Coronary artery (tissue), 2 donors: ENCODE results near the gene CLEC16A.

Experiments
- DNase-seq: peaks from one replicate; pipeline ENCODE4 v3.0.0-alpha.2; 2017; ENCODE audit warnings: low spot score
- H3K27ac ChIP-seq, 2 donors: fragments of 200-600 bp; sonication (generic); one replicate each; pipeline ENCODE4 v1.5.1; 2016 to 2019
- H3K4me3 ChIP-seq: fragments of 200-600 bp; sonication (generic); 2 replicates; pipeline ENCODE4 v1.5.1; 2016; ENCODE audit warnings: mild to moderate bottlenecking, moderate library complexity
- TF ChIP-seq, protein P1 (sequence below): fragments of 200-600 bp; sonication (generic); IDR thresholded peaks from one replicate; pipeline ENCODE4 v1.5.1; 2019; ENCODE audit warnings: antibody characterized with exemption

The CLEC16A gene

DNA sequence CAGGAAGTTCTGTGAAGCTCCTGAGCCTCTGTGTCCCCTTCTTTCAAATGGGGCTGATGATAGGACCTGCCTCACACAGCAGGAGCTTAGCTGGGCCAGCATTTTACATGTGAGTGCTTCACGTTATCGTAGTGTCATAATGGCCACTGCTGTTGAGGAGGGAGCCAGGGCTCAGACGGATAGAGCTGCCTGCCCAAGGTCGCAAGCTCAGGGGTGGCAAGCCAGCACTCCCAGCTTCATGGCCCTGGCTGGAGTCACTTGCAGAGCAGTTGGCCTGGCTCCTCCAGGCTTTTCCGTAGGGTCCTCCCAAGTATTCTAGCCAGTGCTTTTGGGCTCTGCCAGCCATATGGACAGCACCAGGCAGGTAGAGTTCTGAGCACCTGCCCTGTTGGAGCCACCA lies 196.5 kb downstream of the CLEC16A start:
- Histone ChIP-seq H3K27ac (no peak overlapping the region), H3K4me3 (no peak overlapping the region)
- TF ChIP-seq, protein P1, sequence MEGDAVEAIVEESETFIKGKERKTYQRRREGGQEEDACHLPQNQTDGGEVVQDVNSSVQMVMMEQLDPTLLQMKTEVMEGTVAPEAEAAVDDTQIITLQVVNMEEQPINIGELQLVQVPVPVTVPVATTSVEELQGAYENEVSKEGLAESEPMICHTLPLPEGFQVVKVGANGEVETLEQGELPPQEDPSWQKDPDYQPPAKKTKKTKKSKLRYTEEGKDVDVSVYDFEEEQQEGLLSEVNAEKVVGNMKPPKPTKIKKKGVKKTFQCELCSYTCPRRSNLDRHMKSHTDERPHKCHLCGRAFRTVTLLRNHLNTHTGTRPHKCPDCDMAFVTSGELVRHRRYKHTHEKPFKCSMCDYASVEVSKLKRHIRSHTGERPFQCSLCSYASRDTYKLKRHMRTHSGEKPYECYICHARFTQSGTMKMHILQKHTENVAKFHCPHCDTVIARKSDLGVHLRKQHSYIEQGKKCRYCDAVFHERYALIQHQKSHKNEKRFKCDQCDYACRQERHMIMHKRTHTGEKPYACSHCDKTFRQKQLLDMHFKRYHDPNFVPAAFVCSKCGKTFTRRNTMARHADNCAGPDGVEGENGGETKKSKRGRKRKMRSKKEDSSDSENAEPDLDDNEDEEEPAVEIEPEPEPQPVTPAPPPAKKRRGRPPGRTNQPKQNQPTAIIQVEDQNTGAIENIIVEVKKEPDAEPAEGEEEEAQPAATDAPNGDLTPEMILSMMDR: no peak
- DNase-seq: no peak

DNA sequence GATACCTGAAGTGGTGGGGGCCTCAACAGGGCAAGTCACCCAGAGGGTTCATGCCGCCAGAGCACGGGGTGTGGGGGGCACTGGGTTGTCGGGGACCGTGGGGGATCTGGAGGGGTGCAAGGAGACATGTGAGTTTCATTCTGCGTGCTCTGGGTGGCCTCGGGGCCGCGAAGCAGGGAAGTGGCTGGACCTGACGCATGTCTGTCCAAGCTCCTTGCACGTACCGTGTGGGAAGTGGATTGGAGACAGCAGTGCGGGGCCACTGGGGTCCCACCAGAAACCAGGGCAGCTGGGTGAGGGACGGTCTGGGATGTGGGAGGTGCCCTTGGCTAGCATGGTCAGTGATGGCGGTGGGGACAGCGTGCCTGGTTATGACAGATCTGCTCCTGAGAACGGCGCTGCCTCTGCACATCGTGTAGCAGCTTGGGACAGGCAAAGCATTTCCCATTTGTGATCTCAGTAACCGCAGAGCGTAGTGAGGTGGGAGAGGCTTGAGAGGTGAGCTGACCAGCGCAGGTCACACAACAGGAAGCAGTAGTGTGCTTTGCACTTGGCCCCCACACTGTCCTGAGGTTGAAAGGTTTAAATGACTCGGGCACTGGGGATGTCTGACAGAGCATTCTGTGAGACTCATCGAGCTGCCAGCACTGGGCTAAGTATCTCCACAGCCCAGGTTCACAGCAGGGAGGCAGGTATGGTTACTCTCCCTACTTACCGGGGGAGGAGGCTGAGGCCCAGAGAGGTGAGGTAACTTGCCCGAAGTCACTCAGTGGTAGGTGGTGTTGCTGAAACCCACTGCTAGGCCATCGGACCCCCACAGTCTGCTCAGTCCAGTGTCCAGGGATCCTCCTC lies 197.3 kb downstream of the CLEC16A start:
- Histone ChIP-seq H3K4me3 (no peak overlapping the region), H3K27ac (no peak overlapping the region)
- TF ChIP-seq, protein P1: no peak
- no peak for DNase-seq

DNA sequence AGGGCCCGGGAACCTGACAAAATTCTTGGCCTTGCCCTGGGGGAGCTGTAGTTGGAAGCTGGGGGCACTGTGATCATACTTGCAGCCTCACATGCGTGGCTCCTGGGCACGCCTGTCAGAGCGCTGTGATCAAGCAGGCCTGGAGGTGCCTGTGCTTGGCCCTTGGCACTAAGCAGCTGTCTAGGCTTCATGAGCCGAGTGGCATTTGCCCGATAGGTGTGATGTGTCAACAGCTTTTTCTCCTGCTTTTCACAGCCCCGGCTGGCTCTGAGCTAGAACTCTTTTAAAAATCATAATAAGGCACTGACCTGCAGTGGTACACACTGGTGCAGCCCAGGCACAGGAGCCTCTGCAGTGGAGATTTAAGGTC lies 197.9 kb downstream of the CLEC16A start:
- no peak overlapping the region for H3K4me3 ChIP-seq
- H3K27ac ChIP-seq: no peak overlapping the region
- no peak for DNase-seq
- TF ChIP-seq, protein P1: no peak

DNA sequence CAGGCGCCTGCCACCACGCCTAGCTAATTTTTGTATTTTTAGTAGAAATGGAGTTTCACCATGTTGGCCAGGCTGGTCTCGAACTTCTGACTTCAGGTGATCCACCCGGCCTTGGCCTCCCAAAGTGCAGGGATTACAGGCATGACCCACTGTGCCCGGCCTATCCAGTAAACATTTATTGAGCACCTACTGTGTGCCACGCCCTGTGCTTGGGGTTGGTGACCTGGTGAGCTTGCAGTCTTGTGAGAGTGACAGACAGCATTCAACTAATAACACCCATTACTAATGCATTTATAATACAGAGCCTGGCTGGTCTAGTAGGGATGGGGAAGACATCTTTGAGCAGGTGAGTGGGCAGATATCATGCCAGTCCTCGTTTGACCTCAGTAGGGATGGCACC lies 198.6 kb downstream of the CLEC16A start:
- DNase-seq: no peak
- TF ChIP-seq, protein P1: no peak
- Histone ChIP-seq H3K4me3 (no peak overlapping the region), H3K27ac (no peak overlapping the region)

DNA sequence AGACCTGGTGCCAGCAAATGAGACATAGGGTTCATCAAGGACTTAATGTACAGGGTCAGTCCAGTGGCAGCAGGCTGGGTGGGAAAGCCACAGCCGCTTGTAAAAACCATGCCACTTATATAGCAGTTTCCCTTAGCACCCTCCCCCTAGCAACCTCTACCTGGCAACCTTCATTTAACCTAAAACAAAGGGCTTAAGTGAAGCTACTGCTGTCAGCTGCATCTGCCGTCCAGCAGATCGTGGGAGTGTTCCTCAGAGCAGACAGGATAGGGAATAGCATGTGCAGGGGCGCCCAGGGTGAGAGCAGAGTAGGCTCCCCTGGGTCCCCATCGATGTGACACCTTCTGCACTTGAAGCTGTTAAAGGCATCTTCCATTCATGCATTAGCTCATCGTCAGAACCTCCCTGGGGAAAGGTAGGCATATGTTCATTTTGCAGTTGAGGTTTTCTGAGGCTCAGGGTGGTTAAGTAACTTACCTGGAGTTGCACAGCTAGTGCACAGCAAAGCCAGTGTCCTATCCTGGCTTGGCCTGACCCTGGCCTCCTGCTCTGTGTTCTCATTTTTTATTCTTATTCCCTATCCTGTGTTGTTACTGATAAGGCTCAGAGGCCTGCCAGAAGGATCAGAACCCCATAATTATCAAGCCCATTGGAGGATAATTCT lies 199.1 kb downstream of the CLEC16A start:
- no peak overlapping the region for H3K4me3 ChIP-seq
- no peak for DNase-seq
- no peak overlapping the region for H3K27ac ChIP-seq
- TF ChIP-seq, protein P1: no peak

DNA sequence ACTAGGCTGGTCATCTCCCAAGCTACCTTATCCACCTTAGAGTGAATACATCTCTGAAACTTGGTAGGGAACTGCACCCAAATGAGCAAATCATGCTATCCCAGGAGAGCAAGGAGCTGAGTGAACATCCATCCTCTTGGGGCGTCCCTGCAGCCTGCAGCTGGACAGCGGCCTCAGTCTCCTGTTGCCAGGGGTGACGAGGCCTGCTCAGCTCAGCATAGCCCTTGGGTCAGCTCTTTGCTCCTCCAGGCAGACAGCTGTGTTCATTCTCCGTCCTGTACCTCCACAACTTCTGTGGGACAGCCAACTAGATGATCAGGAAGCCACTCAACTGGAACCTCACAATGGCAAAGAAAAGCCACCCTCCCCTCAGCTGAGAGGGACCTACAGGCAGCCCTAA lies 199.8 kb downstream of the CLEC16A start:
- Histone ChIP-seq H3K4me3 (no peak overlapping the region), H3K27ac (no peak overlapping the region)
- TF ChIP-seq, protein P1: no peak
- DNase-seq: no peak
